GM18505 (cell line): Measurements from ENCODE around the gene DLX1.
A peak's percentile ranks its signal among the peaks of the same experiment; 100 is the strongest.

ENCODE experiments used
- ATAC-seq: cut with Tn5 transposase; IDR thresholded peaks from one replicate; pipeline ENCODE4 v1.9.1; 2021; ENCODE audit not compliant: unreplicated experiment
- POLR2A ChIP-seq: IDR thresholded peaks from 4 replicates; pipeline ENCODE4 v1.6.1; 2011; ENCODE audit warnings: borderline replicate concordance; ENCODE audit not compliant: insufficient read depth, insufficient read length; ENCODE audit errors: extremely low read depth

The DLX1 gene

DNA sequence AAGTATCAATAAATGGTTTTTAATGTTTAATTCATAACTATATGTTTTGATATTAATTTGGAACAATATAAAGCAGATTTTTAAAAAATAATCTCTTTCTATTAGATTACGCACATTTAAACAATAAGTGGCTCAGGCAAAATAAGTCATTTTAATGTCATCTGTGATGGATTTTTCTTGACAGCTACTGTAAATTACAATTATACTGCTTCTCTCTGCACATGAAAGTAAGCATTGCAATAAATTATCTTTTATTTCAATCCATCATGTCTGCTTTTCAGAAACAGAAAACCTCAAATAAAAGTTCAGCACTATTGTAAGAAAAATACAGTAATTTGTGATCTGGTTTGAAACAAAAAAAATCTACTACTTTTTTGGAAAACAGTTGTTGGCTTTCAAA, 11.1 kb upstream of the DLX1 start:
- TF ChIP-seq POLR2A = no peak
- no peak for ATAC-seq

DNA sequence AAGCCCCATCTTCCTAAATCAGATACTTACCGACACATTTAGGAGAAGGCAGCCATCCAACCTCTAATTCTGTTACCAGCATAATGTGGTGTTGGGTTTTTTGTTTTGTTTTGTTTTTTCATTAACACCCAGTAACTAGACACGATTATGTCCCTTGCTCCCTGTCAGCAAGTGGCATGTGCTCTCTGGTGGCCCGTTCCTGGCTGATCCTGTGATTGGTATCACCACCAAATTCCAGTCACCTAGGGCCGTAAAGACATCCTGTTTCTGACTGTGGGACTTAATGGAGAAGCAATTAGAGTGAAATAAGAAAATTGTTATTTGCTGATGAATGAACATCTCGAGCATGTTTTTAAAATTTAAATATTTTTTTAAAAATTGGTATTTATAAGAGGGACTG, 5.9 kb upstream of the DLX1 start:
- TF ChIP-seq POLR2A = no peak
- ATAC-seq = no peak

DNA sequence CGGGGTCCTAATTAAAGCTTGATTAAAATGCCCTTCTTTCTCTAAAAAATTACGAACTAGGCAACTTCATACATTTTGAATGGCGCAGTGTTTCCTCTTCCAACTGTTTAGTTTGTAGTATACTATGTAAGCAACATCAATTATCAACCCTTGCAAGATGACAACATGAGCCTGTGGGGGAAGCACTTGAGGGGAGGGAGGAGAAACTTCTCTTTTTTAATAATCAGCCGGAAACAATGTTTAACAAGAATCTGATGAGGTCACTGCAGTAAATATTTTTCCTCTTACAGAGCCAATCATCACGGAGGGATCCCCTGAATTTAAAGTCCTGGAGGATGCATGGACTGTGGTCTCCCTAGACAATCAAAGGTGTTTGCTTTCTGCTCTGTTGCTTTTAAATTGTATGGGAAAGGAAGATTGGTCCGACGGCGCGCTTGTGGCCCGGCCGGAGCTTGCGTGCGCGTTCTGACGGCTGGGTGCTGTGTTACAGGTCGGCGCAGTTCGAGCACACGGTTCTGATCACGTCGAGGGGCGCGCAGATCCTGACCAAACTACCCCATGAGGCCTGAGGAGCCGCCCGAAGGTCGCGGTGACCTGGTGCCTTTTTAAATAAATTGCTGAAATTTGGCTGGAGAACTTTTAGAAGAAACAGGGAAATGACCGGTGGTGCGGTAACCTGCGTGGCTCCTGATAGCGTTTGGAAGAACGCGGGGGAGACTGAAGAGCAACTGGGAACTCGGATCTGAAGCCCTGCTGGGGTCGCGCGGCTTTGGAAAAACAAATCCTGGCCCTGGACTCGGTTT, 5.3 kb upstream of the DLX1 start:
- no peak for ATAC-seq
- TF ChIP-seq POLR2A = no peak

DNA sequence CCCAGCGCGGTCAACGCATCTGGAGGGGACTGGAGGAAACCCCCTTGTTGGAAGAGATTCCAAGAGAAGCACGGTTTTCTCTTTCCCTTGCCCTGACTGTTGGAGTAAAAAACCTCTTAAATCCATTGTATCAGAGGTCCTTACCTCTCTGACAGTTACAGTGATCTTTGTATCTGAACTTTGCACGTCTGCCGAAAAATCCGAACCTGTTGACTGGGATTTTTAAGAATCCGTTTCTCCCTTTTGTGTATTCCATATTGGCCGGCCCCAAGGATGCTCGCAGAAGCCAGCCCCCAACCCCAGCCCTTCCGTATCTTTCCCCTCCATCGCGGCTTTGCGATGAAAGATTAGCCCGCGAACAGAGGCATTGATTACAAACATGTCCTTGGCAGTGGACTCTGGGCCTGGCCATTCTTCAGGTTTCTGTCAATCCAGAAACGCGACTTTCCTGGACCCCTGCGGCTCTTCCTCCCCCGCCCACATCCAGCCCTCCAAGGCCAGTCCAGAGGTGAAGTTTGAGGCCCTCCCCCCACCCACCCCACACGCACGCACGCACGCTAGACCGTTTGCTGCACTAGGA, 4.6 kb upstream of the DLX1 start:
- TF ChIP-seq POLR2A = no peak
- ATAC-seq = no peak

DNA sequence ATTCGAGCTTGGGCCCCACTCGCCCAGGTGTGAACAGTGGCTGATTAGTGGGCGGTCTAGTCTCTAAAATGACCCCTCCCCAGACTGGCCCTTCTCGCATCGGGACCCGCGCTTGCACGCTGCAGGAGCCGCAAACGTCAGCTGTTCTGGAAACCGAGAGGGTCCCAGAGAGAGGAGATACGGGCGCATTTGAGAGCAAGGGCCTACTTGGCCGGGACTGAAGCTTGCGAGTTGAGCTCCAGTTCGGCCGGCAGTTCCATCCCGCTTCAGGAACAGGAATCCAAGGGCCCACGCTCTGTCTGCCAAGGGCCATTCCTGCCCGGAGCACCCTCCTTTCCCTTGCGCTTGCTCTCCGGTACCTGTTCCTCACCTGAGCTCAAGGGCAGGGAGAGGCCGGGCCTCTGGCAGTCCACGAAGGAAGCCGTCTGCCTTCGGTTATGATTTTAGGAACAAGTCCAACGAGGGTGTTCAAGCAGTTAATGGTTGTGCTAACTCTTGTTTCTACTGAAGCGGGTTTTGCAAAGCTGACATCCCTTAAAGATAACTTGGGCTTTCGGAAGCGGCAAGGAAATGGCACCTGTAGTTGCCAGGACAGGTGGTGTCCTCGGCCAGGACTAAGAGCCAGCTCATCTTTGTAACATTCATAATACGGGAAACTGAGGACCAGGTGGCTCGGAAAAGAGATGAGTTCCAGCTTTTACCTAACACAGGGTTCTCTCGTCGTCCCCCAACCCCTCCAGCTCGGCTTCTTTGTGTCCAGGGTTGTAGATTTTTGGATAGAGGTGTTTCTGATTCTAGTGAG, 3.9 kb upstream of the DLX1 start:
- ATAC-seq = no peak
- TF ChIP-seq POLR2A = no peak

DNA sequence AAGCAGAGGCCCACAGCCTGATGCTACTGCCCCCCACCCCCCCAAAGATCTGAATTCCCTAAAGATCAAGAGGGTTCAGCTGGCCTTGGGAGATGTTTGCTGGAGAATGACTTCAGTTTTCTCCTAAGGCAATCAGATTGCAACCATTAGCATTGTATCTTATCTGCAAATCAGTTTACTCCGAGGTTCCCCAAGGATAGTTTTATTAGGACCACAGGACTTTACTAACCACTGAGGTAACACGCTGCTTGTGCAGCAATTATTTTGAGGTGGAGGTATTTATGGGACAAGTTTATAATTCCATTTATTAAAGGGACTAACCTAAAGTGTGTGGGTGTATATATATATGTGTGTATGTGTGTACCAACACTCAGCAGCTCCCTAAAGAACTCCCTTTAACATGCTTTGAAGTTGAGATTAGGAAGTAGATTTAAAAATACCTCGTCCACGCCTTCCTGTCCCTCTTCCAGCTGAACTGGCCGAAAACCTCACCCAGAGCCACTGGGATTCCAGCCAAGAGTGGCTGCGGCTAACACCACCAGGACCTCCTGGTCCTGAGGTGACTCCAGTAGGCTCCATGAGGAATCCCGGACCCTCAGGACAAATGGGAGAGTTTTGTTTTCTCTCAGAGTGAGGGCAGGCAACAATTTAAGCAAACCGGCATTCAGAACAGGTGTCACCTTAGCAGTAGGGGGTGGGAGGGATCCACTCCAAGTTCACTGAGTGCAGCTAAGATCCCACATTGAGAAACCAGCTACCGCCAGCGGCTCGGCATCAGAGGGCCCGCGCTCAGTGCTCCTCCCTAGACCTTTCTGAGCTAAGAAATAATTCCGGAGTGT, 3.0 kb upstream of the DLX1 start:
- no peak for ATAC-seq
- TF ChIP-seq POLR2A = no peak

DNA sequence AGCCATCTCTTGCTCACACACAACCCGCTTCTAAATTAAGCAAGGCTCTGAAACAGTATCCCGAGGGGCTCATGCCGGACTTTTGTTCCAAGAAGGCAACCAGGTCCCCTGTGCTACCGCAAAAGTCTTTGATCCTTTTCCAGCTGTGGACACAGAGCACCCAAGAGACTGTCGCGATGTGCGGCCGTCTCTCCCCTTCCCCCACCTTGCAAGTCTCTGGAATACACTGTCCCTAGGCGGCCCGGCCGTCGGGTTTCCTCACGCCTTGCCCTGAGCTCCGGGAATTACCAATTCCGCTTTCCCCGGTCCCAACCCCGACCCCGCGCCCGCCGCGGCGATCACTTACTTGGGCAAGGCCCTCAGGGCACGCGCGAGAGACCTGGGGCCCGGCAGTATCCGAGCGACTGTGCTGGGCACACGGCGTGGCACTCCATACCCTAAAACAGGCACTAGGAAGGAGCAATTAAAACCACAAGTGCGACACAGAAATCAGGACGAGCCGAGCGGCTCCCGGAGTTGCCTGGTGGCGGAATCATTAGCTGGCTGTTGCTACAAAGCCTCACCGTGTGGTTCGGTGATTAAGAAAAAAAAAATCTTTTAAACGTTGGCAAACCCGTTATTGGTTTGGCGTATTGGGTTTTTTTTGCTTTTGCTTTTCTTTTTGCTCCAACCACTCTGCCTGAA, 2.2 kb upstream of the DLX1 start:
- no peak for ATAC-seq
- no peak for TF ChIP-seq POLR2A

DNA sequence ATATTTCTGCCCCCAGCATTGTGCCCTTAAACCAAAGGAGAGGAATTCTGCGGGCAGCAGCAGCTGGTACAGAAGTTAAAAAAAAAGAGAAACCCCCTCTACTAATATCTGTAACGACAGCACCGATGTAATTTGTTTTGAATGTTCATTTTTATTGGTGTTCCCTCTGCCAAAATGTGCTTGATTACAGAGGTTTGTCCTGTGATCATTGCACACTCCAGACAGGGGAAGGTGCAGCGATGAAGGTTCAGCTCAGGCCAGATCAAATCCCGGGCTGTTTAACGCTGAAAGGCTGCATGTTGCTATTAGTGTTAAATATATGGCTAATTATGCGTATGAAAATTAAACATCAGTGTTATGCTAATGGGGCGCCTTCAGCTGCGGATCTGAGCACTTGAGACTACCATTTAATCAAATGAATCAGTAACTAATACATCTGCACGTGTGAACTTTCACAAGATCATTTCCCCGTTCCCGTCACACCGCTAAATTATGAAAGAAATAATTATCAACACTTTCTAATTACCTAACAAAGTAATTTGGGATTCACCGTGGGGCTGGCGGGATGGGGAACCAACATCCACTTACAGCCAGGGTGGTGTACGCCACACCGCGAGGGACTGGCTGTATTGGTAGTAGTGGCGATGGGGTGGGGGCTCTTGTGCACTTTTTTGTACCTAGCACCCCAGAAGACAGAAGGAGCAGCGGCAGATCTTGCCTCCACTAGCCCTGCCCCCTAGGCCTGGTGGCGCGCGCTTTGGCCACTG, 1.5 kb upstream of the DLX1 start:
- TF ChIP-seq POLR2A = no peak
- ATAC-seq = no peak

DNA sequence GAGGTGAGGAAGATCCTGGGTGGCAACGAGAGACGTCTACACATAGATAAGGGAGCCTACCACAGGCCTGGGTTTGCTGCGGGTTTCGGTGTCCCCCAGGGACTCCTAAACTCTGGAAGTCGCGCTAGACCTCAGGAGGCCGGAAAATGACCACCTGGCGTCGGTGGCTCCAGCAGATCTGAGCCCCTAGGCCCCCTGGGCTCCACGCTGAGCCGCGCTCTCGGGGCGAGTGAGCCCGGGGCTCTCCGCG, 987 bp upstream of the DLX1 start:
- no peak for ATAC-seq

DNA sequence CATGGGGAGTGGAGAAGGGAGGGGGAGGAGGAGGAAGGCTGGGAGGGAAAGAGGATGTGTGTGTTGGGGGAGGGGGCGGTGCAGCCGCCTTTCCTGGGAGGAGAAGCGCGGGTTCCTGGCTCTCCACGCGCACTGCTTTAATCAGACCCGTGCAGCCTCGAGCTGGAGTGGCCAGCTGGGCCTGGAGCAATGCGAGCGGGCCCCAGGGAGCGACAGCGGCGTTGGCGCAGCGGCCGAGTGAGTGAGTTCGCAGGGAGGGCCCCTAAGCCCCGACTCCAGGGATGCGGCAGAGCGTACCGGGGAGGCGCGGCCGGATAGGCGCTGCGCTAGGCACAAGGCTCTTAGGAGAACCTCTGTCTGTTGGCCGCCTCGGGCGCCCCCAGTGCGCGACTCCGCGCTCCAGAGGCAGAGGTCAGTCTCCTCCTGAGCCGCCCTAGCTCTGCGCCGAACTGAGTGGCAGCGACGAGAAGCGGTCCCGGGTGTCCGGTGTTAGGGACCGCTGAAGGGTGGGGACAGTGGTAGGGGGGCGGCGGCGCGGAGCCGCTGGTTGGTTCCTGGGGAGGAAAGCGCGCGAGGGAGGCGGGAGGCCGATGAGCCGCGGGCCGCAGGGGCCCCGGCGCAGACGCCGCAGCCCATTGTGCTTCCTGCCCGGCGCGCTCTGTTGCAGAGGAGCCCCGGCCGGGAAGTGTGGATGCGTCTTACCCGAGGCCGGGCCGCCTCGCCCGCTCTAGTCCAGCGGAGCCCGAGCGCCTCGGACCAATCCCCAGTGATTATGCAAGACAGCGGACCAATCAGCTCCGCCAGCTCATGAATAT, 455 bp upstream of the DLX1 start:
- TF ChIP-seq POLR2A = peak; percentile 24

More for the DNA sequence above, 987 bp upstream of the DLX1 start:
- TF ChIP-seq POLR2A = no peak

More for the DNA sequence above, 455 bp upstream of the DLX1 start:
- ATAC-seq = peak; percentile 77
